Kidney capillary endothelial cell (primary cell): Measurements from ENCODE around the gene CENPV.
"Not testable (repeated sequence)": the region's sequence is repeated elsewhere in the genome, so short reads cannot be mapped to it uniquely, and the experiment has no call there.

Source experiments
- DNase-seq: peaks from one replicate; pipeline ENCODE4 v3.0.0-alpha.2; 2018; ENCODE audit warnings: low spot score

Gene CENPV

DNA sequence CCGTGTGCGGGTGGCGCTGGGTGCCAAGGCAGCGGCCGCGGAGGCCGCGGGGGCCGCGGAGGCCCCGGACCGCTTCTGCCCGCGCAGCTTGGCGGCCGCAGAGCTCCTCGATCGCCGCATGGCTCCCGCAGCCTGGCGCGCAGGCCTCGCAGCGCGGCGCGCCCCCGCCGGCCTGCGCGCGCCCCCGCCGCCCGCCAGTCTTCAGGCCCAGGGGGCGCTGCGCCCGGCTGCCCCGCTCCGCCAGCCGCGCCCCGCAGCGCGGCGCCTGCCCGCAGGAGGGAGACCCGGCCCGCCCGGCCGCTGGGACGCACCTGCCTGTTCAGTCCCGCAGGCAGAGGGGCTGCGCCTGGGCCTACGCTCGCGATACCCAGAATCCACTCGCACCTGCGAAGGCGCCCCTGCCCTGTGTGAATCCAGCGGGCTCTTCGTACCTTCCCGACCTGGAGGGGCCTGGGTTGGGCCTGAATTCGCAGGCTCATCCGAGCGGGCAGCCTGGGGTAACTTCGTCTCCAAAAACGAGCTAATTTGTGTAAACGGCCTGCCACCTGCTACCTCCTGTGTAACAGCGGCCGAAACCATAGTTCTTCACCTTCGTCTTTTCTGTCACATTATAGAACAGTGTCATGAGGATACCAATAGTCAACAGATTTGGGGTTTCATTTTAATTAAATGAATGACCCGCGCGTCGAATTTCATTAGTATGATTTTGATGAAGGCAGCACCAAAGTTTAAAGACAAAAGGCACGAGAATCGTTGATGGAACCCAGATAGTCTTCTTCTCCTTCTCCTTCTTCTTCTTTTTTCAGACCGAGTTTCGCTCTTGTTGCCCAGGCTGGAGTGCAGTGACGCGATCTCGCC is at the start of gene CENPV:
CENPV (minus strand) TSS at position 153 of the 858 bp plus-strand sequence; CDS start at position 120, 33 bp downstream.
- peak; percentile 35 for DNase-seq

DNA sequence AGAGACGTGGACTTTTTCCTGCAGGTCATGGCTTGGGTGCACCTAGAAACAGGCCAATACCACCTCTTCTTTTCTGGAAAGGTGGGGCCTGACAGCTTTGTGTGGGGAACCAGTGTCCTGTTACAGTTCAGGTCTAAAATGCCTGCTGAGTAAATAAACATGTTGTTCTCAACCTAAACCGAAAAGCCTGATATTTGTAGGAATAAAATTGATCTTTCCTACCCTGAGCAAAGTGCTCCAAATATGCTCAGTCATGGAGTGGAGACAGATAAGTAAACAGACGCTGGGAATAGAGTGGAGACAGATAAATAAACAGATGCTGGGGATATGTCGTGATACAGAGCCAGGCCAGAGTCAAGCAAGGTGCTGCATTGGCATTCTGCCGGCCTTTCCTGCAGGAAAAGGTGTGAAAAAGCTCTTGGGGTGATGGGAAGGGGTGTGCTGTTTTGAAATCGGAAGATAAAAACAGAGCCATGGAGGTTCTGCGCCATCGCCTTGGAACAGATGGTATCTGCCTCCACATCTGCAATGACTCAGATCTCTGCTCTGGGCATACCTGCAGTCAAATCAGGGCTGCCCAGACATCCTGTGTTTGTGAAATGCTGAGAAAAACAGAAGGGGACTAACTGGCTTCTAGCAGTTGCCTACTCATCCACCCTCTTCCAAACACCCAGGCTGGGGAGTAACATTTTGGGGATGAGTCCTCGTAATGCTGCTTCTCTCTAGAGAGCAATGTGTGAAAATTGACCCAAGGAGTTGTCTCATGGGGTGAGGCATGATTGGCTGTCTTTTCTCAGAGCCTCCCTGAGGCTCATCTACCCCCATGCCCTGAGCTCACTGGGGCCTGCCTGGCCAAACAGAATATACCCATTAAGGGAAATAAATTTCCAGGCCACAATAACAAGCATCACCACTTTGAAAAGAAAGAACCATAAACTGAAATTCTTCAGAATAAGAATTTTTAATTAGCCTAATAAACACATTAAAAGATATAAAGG is 45.3 kb upstream of the CENPV start:
- DNase-seq, result no peak

GRCh38 chr17:16396693-16397092 is 43.4 kb upstream of the CENPV start:
- not testable (repeated sequence) for DNase-seq

GRCh38 chr17:16395887-16396286 is 42.6 kb upstream of the CENPV start:
- DNase-seq, result not testable (repeated sequence)

- DNase-seq, result not testable (repeated sequence)
Measured at GRCh38 chr17:16392491-16392890, 39.2 kb upstream of the CENPV start.

DNA sequence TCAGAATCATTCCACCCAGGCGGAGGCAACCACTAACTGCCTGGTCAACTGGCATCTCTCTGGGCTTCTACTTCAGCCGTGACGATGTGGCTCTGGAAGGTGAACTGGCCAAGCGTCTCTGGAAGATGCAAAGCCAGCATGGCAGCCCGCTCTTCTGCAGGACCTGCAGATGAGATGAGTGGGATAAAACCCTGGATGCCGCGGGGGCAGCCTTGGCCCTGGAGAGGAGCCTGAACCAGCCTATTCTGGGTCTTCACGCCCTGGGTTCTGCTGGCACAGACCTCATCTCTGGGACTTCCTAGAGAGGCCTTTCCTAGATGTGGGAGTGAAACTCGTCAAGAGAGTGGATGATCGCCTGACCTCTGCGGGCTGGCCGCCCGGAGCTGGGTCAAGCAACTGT is 38.2 kb upstream of the CENPV start:
- no peak for DNase-seq

GRCh38 chr17:16386126-16386507 is 32.8 kb upstream of the CENPV start:
- DNase-seq, result not testable (repeated sequence)

- DNase-seq, result no peak
Measured at GRCh38 chr17:16384557-16384956, 31.3 kb upstream of the CENPV start.

GRCh38 chr17:16383772-16384287 is 30.6 kb upstream of the CENPV start:
- no peak for DNase-seq

- DNase-seq, result no peak
Measured at GRCh38 chr17:16383216-16383615, 29.9 kb upstream of the CENPV start.

DNA sequence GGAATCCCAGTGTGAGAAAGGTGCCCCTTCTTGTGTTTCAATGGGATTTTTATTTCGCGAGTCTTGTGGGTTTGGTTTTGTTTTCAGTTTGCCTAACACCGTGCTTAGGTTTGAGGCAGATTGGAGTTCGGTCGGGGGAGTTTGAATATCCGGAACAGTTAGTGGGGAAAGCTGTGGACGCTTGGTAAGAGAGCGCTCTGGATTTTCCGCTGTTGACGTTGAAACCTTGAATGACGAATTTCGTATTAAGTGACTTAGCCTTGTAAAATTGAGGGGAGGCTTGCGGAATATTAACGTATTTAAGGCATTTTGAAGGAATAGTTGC is 28.2 kb upstream of the CENPV start:
- no peak for DNase-seq

DNA sequence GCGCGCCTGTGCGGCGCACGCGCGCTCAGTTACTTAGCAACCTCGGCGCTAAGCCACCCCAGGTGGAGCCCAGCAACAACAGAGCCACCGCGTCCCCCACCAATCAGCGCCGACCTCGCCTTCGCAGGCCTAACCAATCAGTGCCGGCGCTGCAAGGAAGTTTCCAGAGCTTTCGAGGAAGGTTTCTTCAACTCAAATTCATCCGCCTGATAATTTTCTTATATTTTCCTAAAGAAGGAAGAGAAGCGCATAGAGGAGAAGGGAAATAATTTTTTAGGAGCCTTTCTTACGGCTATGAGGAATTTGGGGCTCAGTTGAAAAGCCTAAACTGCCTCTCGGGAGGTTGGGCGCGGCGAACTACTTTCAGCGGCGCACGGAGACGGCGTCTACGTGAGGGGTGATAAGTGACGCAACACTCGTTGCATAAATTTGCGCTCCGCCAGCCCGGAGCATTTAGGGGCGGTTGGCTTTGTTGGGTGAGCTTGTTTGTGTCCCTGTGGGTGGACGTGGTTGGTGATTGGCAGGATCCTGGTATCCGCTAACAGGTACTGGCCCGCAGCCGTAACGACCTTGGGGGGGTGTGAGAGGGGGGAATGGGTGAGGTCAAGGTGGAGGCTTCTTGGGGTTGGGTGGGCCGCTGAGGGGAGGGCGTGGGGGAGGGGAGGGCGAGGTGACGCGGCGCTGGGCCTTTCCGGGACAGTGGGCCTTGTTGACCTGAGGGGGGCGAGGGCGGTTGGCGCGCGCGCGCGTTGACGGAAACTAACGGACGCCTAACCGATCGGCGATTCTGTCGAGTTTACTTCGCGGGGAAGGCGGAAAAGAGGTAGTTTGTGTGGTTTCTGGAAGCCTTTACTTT is 27.6 kb upstream of the CENPV start, which contains the start of gene UBB:
UBB (plus strand) TSS at position 452 of the 856 bp plus-strand sequence. CDS start 817 bp downstream, outside the sequence.
- DNase-seq, result peak; percentile 97

DNA sequence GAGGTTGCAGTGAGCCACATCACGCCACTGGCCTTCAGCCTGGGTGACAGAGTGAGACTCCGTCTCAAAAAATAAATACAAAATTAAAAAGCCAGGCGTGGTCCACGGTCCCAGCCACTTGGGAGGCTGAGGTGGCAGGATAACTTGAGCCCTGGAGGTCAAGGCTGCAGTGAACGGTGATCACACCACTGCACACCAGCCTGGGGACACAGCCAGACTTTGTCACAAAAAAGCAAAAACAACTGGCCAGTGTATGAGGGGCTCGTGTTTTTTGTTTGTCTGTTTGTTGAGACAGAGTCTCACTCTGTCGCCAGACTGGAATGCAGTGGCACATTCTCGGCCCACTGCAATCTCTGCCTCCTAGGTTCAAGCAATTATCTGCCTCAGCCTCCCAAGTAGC is 26.4 kb upstream of the CENPV start:
- no peak for DNase-seq

- no peak for DNase-seq
Measured at GRCh38 chr17:16378636-16379282, 25.5 kb upstream of the CENPV start.

- DNase-seq, result no peak
Measured at GRCh38 chr17:16377941-16378341, 24.7 kb upstream of the CENPV start.

- DNase-seq, result no peak
Measured at GRCh38 chr17:16374146-16374938, 21.1 kb upstream of the CENPV start.

DNA sequence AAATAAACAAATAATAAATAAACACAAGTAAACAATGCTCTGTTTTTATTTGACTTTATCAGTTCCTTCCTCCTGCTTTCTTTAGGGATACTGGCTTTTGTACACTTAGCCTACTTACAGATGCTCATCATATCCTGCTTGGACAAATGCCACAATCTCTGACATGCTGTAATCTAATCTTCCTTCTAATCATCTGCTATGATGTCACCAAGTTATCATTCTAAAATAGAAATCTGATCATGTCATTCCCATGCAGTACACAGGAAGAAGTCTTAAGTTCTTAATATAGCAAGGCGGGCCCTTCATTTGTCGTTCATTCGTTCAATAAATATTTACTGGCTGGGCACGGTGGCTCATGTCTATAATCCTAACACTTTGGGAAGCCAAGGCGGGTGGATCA is 18.5 kb upstream of the CENPV start:
- DNase-seq, result peak; percentile 92

GRCh38 chr17:16364625-16365024 is 11.4 kb upstream of the CENPV start:
- DNase-seq, result no peak

DNA sequence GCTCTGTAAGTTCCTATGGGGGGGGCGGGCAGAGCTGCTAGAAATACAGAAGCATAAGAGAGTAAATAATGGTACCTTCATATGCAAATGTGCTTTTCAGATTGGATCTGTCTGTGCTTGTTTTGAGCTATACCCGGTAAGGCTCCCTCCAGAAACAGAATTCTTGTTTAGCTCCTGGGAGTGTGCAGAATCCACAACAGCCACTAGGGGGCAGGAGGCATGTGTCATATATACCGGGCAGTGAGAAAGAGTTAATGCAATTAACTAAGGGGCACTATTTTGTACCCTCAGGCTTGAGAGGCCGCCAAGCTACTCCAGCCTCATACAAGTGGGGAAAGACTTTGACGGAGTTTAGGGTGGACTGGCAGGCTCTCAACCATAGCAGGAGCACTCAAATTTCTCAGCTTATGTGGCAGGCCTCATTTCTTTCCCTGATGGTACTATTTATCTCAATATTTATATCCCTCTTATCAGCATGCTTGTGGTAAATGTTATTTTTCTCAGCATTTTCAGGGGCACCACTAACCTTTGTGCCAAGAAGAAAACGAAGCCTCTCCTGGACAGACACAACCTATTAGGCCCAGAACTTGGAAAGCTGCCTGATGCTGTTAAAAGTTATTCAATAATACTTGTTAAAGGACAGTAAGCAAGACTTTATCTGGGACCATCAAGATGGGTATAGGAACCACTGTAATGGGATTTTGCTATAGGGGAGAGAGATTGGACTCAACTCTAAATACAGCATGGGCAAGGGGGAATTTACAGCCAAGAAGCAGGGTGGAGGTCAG is 10.7 kb upstream of the CENPV start:
- peak; percentile 52 for DNase-seq
